SIG-M5 treated with dmso at 0.1 percent for 504 hours (cell line): Measurements from ENCODE around the gene NPEPL1.
A peak's percentile ranks its signal among the peaks of the same experiment; 100 is the strongest.

Experiments
- DNase-seq: peaks from one replicate; lab custom pipeline; 2025; ENCODE audit not compliant: unreplicated experiment; lab: John Stamatoyannopoulos, UW

Gene NPEPL1

DNA sequence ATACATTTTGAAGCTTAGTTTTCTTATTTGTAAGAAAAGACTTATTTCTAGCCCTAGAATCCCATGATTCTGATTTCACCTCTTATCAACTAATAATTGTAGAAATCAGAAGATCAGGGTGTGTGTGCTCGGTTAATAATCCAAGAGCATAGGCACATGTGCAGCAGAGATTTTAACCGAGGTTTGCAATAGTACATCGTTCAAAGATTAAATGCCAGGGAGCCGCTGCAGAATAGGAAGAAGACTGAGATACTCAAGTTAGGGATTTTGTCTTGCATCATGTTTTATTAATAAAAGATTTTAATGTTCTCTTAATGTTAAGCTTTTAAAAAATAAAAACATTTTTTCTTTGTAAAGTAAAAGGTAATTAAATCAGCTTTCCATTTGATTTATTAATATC, 34.6 kb upstream of the NPEPL1 start:
- DNase-seq, result no peak

DNA sequence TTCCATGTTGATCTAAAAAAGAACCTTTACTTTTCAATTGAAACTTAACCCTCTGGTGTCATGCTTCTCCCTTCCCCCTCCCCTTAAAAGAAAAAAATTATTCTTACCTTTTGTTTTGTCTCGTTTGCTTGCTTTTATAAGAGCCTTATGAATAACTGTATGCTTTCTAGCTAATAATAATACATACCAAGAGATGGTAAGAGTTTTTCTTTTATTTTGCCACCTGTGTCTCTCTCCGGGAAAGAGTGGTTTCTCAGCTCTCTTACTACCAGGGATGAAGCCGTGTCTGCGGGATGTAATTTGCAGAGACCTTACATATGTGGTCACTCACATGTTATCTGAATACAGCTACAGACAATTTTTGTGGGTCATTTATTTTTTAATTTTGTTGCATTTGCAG, 33.8 kb upstream of the NPEPL1 start:
- no peak for DNase-seq

DNA sequence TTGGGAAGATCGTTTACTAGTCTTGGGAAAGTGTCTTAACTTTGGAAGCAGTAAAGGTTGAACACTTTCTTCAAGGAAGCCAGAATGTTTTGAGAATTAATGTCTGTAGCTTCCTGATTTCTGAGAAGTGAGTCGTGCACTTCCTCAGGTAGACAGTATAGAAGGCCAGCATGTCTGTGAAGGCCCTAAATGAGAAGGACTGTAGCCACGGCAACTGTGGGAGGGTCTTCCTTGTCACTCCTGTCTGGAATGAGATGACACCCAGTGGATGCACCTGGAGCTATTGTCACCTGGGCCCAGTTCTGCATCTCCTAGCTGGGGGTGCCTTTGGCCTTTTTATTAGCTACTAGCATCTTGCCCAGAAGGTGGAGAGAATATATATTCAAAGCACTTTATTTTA, 32.8 kb upstream of the NPEPL1 start:
- DNase-seq, result peak; percentile 35

DNA sequence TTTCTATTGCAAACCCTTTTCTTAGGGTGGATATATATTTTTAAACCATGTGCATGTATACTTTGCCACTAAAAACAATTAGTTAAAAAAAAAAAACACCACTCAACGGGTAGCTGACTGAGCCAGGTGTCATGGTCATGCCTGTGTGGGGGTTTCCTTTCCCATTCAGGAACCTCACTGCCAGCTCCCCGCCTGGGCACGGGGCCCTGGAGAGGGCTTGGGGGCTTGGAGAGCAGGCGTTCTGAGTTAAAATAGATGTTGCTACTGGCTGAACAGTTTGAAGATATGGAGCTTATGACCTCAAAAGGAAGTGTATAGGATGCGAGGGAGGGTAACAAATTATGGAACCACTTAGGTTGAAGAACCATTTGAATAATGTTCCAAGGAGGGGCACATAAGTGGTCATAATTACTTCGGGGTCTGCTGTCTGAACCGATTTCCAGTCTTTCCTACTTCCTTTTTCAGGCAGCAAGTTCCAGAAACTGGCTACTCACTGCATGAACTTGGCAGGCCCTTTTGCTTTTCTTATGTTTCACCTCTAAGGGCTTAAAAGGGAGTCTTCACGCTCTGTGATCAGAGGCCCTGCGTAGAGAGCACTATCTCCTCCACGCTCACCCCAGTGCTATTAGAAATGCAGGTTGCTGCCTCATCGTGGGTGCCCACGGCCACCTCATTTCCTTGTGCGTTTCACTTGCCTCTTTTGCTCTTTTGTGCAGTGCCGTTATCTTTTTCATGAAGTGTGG, 31.6 kb upstream of the NPEPL1 start:
- no peak for DNase-seq

DNA sequence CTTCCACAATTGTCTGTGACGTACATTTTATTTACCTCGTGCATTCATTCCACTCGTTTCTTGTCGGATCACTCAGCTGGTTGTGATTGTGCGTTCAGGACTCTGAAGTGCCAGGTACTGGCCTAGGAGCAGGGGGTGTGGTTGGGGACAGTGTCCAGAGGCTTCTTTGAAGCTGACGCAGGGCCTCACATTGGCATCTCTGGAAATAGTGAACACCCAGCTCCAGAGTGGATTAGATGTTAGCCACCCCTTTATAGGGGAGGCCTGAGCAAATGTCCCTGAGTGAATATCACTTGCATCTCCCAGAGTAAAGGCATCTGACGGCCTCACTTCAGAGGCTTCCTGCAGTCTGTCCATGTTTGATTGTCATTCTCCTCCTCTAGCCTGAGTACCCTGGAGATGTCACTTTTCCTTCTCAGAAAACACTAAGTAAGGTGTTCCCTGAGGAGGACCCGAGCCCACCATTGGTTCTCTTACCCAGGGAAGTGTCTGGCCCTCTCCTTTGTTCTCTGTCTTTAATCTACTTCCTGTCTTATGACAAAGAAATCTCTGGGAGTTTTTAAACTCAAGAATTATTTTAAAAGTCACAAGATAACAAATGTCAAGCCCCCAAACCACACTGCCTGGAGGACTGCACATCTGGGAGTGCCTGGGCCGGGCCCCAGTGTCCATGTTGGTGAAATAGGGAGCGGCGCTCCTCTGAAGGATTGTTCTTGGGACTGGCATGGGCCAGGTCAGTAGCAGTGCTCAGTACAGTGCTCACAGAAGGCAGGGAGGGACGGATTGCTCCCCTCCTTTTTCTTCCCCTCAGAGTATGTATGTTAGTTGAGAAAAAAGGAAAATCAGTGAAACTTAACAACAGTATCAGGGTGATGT, 30.8 kb upstream of the NPEPL1 start:
- no peak for DNase-seq

DNA sequence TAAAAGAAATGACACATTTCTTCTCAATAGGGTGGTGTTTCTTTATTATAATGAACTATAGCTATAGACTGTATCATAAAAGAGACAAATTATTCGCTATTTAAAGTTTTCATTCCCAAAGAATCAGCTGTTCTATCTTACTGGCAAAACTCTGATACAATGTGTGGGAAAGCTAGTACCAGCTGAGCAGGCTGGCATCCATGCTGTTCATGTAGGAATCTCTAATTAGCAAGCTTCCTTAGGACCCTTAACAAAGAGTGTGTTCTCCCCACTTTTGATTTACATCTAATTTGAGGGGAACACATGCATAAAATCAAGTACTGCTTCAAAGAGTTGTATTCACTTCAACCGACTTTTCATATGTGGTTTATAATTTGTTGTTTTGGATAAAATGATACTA, 28.3 kb upstream of the NPEPL1 start:
- DNase-seq, result no peak

DNA sequence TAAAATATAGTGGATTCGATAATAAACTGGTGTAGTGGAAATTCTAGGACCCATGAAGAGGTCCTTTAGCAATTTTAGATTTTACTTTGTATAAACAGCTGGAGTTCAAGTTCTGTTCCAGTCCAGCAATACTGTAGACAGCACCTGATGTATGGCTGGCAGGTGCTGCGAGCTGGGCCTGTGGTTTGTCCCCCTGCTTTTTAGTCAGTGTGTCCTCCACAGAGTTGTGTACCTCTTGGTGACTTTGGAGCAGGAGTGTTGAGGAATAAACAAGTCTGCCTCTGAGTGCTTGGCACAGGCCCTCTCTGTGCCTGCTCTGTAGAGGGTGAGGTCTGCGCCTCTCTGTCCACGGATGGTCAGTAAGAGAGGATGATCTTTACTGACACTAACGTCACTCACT, 27.7 kb upstream of the NPEPL1 start:
- DNase-seq, result no peak

DNA sequence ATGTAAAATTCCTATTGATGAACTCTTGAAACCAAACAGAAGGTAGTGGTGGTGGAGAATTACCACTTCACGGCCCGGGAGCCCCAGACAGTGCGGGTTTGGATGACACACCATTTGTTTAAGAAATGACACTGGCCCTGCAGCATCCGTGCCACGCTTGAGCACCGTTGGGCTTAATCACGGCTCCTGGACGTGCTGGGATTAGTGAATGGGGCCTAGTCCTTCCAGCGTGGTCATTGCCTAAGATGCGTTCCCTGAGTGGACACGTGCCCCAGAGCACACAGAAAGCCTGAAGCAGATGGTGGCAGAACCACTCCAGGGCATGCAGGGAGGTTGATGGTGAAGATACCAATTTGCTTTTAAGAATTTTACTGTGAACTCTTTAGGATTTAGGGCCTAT, 27.0 kb upstream of the NPEPL1 start:
- DNase-seq, result no peak

DNA sequence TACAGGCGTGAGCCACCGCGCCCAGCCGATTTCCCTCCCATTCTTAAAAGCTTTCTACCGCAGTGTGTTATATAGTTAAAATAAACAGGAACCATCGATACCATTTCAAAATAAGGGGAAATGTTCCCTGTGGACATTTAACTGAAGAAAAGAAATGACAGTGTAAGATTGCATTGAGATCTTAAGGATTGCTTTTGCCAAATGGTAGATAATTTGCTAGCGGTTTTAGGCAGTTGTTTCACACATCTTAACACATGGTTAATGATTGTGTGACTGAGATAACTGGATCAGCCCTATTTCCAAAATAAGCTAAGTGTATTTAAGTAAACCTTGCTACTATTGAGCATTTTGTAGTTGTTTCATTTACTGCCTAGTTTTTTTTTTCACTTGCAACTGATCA, 25.9 kb upstream of the NPEPL1 start:
- no peak for DNase-seq

DNA sequence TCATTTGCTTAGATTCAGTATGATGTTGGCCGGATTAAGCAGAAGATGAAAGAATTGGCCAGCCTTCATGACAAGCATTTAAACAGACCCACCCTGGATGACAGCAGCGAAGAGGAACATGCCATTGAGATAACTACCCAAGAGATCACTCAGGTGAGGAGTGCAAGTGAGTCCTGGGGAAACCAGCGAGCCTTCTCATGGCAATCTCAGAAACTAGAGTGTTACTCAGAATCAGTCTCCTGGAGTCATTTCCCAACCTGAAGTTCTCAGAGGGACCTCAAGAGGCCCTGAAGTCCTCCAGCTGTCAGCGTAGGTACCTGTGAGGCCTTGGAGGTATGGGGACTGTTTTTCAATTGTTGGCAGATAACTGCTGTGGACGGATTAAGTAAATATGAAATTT, 24.6 kb upstream of the NPEPL1 start:
- no peak for DNase-seq

DNA sequence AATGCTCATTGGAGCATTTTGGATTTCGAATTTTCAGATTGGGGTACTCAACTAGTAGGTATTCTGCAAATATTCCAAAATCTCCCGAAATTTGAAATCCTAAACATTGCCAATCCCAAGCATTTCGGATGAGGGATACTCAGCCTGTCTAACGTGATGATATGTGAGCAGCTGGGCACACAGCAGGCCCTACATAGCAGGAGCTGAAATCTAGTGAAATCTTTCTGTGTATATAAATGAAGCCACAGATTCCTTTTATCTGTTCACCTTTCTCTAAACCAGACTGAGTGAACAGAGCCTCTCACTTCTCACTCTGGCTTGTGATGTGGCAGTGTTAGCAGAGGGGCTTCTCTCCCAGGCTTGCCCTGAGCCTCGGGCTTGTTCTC, 23.7 kb upstream of the NPEPL1 start:
- no peak for DNase-seq

DNA sequence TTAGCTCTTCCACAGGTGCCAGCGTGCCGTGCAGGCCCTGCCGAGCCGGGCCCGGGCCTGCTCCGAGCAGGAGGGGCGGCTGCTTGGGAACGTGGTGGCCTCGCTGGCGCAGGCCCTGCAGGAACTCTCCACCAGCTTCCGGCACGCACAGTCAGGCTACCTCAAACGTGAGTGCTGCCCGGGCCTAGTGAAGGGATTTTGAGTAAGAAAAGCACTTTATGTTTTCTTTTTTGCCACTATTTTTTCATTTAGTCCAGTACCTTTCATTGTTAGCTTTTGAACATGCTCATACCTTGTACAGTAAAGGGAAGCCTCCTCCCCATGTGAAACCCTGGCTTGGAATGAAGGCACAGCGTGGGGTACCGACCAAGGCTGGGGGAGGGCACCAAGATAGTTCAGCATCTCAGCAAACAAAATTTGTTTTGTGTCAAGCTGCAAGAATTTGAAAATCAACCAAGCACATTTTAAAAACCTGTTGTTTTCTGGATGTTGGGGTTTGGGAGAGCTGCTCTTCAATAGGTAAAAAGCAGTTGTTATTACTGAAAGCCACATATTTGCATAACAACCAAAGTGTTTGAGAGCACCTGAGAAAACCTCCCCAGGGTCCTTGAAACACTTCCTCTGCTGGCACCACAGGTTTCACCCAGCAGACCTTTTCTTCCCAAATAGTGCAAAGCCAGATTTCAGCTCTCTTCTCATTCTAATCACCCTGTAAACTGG, 23.2 kb upstream of the NPEPL1 start:
- no peak for DNase-seq

DNA sequence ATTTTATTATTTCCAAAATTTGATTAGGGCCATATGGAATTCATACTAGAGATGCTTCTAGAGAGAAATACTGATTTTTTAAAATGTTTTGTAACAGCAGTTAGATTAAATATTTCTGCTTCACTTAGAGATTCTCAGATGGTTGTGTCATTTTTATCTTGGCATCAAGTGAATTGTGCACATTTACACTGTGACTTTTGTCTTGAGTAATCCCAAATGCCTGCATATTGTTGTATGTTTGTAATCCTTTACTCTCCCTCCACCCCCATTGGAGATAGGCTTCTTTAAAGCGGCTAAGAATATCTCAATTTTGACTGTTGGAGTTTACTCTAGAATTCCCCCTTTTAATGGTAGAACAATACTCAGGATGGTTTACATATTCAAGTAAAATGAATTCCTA, 22.5 kb upstream of the NPEPL1 start:
- DNase-seq, result no peak

DNA sequence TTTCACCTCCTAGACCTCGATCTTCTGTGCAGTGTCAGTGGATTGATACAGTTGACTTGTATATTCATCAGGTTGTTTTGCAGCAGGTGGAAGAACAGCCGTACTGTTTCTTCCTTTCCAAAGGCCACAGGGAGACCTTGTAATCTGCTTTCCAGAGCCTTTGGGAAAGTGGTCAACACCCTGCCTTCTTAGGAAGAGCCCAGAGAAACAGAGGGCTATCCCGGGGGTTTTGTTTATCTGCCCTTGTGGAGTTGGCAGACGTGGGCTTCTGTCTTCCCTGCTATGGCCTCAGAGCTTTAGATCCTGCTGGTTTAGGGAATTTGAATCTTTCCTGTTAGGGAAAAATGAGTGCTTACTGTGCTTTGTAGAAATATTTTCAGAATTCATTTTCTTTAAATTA, 21.9 kb upstream of the NPEPL1 start:
- no peak for DNase-seq

DNA sequence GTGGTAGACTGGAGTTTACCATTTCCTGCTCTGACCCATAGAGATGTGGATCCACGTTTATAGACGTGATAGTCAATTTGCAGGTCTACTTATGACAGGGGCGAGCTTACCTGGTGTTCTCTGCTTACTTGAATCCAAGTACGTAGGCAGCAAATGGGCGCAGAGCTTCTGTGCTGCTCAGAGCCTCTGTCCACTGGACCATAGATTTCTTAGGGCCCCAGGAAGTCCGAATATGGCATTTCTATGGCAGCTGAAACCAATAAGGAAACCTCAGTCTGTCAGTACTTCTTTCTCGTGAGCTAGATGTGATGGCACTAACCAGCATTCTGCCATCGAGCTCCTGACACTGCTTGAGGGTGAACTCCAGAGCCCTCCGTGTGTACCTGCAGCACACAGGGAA, 19.5 kb upstream of the NPEPL1 start:
- DNase-seq, result no peak

DNA sequence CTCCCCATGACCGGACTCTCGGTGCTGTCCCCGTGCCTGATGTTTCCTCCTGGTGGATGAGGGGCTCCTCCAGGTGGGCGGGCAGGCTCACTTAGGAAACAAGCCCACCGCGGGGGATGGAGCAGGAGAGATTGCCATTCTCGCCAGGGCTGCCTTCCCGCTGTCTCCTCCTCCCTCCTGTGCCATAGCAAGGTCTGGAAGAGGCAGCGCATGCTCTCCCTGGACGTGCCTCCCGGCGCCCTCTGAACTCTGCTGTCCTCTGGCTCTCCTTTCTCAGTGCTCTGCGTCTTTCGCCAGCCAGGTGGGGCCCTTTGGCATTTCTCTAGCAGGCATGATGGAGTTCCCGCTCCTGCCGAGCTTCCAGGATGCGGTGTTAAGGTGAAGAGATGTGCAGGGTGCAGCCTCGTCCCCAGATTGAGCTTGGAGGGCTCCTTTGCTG, 17.4 kb upstream of the NPEPL1 start:
- no peak for DNase-seq

DNA sequence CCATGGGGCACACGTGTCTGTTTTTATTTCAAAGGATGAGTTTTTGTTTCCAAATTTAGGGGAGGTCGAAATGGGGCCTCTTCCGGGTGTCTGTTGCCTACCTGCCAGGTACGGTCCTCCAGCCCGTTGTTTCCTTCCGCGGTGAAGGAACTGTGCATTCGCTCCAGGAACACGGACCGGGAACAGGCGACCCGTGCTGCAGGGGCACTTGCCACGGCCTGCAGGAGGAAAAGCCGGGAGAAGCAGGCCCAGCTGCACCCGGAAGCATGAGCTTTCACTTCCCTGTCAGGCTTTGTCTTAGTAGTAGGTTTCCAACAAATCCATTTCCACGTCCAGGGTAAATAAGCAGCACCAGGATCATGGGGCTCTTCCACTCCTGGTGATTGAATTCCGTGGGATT, 17.0 kb upstream of the NPEPL1 start:
- no peak for DNase-seq

DNA sequence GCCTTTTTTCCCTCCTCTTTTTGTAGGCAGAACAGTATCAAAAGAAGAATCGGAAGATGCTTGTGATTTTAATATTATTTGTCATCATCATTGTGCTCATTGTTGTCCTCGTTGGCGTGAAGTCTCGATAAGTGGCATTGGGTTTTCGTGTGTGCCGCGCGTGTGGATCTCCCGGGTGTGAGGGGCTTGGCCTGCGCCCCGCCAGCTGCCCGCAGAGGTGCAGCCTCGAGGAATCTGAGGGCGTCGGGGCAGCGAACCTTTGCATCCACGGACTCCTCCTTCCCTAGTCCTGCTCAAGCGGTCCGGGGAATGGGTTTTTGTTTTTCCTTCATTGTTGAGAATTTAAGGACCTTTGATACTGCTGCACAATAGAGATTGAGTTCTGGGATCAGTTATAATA, 16.4 kb upstream of the NPEPL1 start:
- no peak for DNase-seq

DNA sequence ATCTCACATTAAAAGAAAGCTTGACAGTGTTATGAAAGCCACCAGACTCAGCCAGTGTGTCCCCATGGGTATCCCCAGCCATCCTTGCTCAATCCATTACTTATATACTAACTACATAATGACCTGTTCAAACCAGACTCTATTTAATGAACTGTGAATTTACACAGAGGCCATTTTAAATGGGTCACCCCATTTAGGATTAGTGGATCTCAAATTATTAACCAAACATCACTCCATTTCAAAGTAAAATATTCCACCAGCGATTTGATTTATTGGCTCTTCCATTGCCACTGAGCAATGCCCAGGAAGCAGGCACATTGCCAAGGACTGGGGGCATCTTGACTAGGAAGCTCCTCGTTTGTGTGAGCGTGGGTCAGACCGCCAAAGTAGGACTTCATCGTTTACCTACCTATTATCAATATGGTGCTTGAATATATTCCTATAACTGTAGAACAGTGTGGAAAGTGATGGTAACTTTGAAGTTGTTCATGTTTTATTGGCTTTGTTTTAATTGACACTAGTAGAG, 15.5 kb upstream of the NPEPL1 start:
- DNase-seq, result no peak

DNA sequence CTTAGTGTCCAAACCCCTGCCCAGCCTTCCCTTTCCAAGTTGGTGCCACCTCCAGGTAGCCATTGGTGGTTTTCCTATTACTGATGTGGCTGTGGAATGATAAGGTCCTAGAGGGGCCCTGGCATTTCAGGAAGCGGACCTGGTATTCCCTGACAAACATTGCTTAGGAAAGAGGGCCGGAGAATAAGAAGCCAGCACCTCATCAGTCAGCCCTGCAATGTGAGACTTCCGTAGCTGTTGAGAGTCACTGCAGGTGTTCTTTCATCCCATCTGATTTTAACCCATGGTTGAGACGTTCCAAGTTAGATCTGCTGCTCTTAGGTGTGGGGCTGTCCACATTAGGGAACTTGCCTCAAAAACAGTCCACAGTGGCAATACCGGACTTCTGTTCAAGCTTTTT, 14.8 kb upstream of the NPEPL1 start:
- no peak for DNase-seq

DNA sequence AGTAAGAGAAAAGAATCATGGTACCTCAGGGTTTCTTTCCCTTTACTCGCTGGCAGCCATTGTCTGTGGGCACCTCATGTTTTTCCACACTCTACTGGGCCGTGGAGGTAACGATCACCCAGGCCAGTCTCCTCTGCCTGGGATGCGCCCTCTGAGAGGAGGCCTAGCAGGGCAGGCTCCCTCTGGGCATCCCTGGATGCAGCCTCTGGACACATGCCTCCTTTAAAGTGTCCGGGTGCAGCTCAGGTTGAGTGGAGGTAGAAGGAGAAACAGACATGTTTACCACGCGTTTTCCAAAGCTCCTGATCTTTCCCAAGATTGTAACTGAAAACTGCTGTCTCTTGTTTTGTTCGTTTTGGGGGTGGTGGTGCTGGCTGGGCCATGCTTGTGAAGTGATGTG, 13.8 kb upstream of the NPEPL1 start:
- DNase-seq, result no peak
